HL-60/S4 treated with retinoic acid at 250 ng/mL for 4 days and 3 days (cell line): ENCODE measurements around the gene ZC3H12D.
"Not testable (repeated sequence)": the region's sequence is repeated elsewhere in the genome, so short reads cannot be mapped to it uniquely, and the experiment has no call there.

ENCODE experiments used
- in situ Hi-C: fragments of 300-500 bp; cut with MboI; formaldehyde crosslinking; loops from 2 replicates; pipeline ENCODE4 v1.7.0; 2022; ENCODE audit warnings: low sequenced_read_pairs

The ZC3H12D gene

DNA sequence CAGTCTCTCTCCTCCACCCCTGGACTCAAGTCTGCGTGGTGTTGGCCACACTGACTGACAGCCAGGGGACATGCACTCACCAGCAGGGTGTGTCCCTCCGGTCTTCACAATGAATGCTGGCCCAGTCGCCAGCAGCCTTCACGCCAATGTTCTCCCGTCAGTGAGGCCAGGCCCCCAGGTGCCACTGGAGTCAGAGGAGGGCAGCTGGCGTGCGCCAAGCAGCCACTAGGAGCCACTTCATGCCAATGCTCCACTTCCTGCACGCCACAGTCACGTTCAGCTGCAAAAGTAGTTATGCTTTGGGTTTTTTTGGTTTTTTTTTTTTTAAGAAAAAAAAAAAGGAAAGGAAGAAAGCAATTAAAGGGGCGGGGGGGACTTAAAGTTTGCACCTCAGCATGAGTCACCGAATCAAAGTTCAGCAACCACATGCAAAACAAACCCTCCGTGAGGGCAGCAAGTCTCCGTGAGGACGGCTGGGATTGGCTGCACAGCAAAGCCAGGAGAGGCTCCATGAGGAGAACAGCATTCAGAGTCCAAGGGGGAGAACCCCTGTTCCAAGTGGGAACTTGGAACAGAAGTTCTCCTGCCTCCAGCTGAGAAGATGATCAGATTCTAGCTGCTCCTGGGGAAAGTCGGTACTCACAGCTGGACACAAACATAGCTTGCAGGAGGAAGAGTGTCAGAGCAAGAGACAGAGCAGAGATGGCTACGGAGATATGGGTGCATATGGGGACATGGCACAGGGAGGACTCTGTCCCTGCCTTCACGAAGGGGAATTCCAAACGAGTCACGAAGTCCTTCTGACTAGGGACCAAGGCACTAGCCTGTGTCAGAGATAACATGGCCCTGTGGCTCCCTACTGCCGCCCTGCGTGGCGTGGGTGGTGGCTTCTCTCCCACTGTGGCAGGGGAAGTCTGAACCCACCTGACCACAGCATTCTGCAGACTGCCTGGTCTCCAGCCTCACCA is at the start of gene ZC3H12D:
ZC3H12D (minus strand) TSS at position 282 of the 968 bp plus-strand sequence. CDS start 10,471 bp downstream, outside the sequence.
- in situ Hi-C loops, result no loop called here

DNA sequence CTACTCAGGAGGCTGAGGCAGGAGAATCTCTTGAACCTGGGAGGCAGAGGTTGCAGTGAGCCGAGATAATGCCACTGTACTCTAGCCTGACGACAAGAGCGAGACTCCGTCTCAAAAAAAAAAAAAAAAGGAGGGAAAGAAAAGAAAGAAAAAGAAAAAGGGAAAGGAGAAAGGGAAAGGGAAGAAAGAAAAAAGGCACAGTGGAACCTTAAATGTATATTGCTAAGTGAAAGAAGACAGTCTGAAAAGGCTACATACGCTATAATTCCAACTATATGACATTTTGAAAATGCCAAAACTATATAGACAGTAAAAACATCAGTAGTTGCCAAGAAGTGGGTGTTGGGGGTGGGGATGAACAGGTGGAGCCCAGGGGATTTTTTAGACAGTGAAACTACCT is 44.8 kb upstream of the ZC3H12D start:
- in situ Hi-C loops, result no loop called here

DNA sequence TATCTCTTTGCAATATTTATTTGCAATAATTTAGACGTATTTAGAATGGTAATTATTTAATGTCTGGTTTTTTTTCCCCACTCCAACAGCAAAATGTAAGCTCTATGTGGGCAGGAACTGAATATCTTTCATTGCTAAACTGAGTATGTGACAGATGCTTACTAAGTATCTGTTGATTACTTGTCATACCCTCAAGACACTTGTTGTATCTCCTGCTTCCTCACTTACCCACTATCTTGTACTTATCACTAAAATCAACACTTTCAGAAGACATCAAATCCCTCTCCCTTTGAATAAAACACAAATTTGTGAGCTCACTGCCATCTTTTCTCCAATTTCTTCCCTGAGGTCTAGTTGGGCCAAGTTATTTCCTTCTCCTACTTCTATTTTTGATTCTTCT is 30.7 kb upstream of the ZC3H12D start:
- in situ Hi-C loops, result no loop called here

DNA sequence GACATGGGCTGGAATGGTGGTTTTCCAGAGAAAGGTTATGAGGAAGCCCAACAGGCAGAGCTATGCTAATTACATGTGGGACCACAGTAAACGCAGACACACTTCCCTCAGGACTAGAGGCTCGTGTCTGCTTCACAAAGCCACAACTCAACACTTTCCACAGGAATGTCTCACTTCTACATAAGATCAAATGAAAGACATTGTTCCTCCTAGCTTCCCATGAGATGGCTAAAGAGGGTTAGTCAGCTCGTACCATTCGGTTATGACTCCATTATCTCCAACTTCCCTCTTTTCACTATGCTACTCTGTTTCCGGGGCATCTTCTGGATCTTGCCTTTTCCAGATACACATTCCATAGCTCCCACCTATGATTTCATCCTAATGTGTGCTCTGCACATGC is 29.1 kb upstream of the ZC3H12D start:
- in situ Hi-C loops, result no loop called here

DNA sequence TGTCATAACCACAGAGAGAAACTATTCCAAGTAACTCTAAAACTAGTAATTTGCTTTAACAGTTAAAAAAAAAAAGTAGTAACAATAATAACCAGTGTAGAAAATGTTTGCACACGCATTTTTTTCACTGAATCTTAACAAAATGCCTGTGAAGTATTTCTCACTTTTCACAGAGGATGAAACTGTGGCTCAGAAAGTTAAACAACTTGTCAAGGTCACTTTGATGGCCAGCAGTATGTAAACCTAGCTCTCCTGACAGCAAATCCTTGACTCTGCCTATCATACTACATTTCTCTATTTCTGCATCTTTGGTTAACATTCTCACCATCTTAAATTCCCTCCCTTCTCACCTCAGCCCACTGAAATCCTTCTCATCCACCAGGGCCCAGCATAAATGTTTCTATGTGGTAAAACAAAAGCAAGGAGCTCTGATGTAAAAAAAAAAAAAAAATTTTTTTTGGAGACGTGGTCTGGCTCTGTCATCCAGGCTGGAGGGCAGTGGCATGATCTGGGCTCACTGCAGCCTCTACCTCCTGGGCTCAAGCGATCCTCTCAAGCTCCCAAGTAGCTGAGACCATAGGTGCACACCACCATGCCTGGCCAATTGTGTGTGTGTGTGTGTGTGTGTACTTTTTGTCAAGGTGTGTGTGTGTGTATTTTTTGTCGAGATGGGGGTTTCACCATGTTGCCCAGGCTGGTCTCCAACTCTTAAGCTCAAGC is 26.1 kb upstream of the ZC3H12D start:
- in situ Hi-C loops, result no loop called here

DNA sequence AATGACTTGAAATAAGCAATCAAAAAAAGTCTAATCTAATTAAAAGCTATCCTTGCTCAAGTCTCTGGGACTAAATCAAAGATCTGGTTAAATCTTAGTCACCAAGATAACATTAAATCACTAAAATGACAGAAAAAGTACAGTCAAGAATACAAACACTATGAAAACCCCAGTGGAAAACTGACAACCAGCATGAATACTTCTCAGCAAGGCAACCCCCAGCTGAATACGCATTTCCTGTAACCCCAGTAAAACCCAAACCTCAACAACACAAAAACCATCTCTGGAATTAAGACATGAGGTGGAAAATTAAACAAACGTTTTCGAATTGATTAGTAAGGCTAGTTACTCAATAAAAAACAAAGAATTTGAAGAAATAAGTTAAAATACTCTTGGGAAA is 23.7 kb upstream of the ZC3H12D start:
- in situ Hi-C loops, result no loop called here

DNA sequence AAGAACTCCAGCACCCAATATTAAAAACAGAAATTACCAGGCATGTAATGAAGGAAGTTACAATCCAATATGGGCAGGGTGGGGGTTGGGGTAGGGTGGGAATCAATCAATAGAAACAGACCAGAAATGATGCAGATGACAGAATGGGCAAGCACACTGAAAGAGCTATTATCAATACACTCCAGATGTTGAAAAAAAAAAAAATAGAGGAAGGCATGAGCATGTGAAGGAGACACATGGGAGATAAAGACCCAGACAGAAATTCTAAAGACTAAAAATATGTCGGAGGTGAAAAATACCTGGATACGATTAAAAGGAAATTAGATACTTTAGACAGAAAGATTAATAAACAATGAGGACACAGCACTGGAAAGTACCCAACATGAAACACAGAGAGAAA is 19.1 kb upstream of the ZC3H12D start:
- in situ Hi-C loops, result no loop called here

DNA sequence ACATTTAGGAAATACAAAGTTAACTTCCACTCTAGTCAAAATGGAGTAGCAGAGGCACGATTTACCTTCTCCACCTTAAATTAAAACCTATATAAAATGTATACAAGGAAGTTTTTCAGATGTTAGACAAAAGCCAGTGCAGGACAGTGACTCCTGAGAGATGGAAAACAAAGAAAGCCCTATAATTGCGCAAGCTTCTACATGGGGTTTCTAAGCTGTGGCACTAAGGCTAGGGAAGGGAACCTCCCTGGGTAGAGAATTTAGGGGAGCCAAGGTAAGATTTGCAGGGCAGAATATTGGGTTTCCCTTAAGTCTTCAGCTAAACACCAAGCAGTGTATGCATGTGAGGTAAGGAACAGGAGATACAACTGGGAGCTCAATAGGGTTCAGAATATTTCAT is 18.5 kb upstream of the ZC3H12D start:
- in situ Hi-C loops, result no loop called here

DNA sequence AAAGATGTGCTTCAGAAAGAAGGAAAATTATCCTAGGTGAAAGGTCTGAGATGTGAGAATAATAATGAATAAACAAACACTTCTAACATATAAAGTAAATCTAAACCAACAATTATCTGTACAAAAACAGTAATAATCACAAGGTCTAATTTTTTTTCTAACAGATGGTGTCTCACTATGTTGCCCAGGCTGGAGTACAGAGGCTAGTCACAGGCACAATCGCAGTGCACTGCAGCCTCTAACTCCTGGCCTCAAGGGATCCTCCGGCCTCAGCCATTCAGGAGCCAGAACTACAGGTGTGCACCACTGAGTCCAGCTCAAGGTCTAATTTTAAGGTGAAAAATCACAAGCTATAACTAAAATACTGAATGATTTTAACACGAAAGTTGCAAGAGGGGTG is 17.0 kb upstream of the ZC3H12D start:
- in situ Hi-C loops, result no loop called here

DNA sequence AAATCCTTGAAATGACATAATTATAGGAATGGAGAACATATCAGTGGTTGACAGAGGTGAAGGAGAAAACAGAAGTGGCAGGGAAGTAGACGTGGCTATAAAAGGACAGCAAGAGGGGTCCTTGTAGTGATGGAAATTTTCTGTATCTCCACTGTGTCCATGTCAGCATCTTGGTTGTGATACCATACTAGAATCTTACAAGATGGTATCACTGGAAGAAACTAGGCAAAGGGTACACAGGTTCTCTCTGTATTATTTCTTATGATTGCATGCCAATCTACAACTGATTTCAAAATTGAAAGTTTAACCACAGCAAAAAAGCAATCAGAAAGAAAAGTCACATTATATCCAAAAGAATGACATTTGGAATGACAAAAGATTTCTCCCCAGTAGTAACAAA is 16.4 kb upstream of the ZC3H12D start:
- in situ Hi-C loops, result no loop called here

DNA sequence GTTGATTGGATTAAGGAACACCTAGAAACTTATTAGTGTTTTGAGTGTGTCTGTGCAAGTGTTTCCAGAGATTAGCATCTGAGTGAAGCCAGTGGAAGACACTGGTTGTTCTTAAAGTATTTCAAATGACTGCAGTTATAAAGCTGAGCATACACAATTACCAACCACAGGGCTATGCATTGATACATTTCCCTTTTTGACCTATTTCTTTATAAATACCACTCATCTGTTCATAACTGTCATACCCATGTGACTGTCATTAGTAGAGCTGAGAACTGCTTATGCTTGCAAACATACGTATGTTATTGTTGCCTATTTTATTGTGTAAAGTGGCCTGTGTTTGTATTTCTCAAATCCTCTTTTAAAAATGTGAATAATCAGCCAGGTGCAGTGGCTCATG is 15.3 kb upstream of the ZC3H12D start:
- in situ Hi-C loops, result no loop called here

DNA sequence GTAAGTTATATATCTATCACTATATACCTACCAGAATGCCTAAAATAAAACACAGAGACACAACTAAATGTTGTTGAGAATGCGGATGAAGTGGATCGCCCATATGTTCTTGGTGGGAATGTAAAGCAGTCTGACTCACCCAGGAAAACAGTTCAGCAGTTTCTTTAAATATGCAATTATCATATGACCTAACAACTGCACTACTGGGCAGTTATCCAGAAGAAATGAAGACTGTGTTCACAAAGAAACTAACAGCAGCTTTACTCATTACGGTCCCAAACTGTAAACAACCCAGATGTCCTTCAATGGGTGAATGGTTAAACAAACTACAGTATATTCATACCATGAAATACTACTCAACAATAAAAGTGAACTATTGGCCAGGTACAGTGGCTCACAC is 14.3 kb upstream of the ZC3H12D start:
- in situ Hi-C loops, result no loop called here

DNA sequence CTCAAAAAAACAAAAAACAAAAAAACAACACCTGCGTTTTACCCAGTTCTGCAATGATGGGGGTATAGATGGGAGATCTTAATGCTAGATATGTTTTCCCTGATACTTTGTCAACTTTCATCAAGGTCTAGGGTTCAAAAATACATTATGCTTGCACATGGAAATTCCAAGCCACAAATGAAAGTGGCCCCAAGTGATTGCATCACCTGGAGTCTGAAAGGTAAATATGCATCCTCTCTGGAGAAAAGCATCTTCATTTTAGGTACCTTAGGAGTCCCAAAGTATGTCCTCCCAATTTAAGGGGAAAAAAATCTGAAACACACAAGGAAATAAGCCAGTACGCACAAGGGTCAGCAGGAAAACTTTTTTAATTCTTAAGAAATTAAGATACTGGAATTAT is 12.6 kb upstream of the ZC3H12D start:
- in situ Hi-C loops, result no loop called here

DNA sequence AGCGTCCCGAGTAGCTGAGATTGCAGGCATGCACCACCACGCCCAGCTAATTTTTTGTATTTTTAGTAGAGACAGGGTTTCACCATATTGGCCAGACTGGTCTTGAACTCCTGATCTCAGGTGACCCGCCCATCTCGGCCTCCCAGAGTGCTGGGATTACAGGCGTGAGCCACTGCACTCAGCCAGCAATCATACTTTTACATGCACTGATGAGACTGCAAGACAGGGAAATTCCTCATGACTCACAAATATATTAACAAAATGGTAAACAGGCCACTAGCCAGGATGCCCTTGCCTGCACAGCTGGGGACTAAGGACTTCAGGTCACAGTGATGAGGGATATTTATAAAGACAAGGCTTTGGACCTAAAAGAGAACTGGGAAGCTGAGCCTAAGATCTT is 11.8 kb upstream of the ZC3H12D start:
- in situ Hi-C loops, result not testable (repeated sequence)

DNA sequence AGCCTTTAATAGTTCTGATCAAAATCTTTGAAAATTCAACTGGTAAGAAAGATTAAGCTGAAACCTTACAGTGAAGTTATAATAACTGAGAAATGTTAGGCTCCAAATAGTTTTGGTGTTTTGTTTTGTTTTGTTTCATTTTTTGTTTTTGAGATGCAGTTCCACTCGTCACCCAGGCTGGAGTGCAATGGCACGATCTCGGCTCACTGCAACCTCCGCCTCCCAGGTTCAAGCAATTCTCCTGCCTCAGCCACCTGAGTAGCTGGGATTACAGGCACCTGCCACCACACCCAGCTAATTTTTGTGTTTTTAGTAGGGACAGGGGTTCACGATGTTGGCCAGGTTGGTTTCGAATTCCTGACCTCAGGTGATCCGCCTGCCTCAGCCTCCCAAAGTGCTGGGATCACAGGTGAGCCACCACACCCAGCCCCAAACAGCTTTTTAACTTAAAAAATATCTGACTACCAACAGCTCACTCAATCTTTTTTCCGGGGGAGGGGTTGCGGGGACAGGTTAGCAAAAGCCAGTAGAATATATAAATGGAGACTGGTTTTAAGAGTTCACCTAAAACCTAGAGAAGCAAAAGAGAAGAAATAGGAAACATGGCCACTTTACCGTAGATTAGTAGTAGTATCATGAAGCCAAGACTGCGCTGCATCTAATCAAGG is 10.7 kb upstream of the ZC3H12D start:
- in situ Hi-C loops, result not testable (repeated sequence)

DNA sequence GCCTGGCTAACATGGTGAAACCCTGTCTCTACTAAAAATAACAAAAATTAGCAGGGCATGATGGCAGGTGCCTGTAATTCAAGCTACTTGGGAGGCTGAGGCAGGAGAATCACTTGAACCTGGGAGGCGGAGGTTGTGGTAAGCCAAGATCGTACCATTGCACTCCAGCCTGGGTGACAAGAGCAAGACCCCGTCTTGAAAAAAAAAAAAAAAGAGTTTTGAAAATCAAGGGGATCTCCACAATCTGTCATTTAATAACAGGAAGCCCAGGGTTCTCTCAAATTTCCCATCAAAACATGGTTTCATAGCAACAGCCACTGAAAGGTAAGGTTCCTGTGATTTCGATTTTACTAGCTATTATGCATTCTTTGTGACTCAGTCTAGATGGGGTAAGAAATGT is 10.0 kb upstream of the ZC3H12D start:
- in situ Hi-C loops, result not testable (repeated sequence)

DNA sequence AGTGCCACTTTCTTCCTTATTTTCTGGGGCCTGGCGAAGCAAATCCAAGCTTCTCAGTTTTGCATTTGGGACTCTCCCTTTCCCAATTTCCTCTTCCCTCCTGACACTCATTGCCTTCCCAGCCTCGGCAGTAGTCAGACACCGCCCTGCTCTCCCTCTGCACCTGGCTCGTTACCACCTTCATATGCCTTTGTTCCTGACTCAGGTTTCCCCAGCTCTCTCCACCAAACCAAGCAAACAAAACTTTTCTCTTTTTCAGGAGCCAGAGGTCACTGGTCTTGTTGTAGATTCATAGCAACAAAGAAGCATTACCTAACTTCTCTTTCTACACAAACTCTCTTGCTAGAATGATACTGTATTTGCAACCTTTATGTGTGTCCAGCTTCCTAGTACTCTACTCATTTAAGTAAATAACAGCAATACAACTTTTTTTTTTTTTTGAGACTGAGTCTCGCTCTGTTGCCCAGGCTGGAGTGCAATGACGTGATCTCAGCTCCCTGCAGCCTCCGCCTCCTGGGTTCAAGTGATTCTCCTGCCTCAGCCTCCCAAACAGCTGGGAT is 9.0 kb upstream of the ZC3H12D start:
- in situ Hi-C loops, result no loop called here

DNA sequence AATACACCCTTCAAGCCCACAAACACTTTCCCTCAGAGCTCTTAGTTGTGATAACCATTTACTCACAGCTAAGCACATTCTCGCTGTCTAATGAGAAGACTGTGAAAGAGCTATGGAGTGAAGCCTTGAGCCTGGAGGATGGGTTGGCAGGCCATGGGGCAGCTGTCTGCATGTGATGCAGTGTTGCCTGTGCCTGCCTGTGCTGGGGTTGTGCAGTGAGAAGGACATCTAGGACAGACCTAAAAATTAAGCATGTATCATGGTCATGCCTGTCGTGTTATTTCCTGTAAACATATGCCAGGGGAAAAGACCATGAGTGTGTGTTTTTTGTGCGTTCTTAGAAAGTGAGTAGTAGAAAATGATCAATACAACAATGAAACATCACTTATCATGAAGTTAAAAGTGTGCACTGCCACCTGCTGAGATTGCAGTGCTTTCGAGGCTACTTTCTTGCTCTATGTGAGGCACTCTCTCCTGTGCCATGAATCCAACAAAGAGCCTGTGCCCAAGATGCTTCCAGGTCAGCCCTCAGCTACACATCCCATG is 8.1 kb upstream of the ZC3H12D start:
- in situ Hi-C loops, result no loop called here

DNA sequence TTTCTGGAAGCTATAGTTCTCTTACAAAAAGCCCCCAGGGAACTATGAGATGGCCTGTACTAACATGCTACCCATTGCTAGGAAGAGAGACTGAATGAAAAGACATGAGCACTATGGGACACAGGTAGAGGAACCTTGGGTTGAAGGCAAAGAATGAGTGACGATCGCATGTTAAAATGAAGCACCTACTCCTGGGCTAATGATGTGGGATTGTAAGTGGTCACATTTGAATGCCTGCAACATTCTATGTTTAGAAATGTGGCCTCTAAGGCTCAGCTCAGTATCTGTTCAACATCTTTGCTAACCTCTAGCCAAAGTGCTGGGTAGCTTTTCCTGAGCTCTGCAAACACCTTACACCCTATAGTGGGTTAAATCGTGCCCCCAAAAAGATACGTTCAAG is 5.2 kb upstream of the ZC3H12D start:
- in situ Hi-C loops, result no loop called here

DNA sequence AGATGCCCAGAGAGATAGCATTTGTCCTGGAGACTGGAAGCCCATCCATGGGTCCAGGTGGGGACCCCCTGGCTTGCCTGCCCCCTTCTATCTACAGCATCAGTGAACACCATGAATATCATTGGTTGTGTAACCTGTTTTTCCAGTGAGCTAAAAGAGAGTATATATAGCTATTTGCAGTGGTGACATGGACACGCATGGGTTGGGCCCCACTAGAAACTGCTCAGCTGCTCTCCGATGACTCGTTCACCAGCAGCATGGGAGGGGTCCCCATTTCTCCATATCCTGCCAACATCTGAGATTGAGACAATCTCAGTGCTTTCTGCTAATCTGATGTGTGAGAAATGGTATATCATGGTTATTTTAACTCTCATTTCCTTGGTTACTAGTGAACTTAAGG is 4.0 kb upstream of the ZC3H12D start:
- in situ Hi-C loops, result no loop called here

DNA sequence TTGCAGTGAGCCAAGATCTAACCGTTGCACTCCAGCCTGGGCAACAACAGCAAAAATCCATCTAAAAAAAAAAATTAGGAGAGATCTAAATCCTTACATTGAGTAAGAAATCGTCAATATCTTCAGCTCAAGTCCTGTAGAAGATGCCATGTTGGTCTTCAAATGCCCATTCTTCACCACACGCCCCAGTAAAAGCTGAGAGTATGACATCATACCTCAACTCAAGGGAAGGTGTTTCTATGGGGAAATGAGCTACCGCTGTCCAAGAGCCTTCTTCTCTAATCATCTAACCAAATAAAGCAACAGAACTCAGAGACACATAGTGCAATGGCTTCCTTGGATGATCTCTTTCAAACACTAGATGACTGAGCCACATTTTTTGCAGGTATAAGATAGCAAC is 2.5 kb upstream of the ZC3H12D start:
- in situ Hi-C loops, result no loop called here
